Measurements from ENCODE around the gene UMAD1. TPM values are rescaled to one million over a fixed set of nuclear protein-coding genes. Genes with fewer than 3 reads are reported as not detected.

UMAD1 gene
- total and polyA plus RNA-seq, 2 of the 13 experiments (the other 11 are each of a cell fraction or from before 2014, with no cell fraction given), result 16.8 to 17.6 TPM

GRCh38 chr7:7779888-7780287 lies 139.3 kb downstream of the UMAD1 start:
- FAIRE-seq, result no peak
- no peak overlapping the region for H2AFZ ChIP-seq (ENCODE audit: low read length)

More at GRCh38 chr7:7779888-7780287, 139.3 kb downstream of the UMAD1 start:
- Histone ChIP-seq H3K9me3 (ENCODE audit: low read length) (no peaks in the 10 kb centered on the region), H3K27me3 (ENCODE audit: control insufficient read depth in 1 of 2, insufficient read depth in 2 of 2, low read length in 2 of 2) (no peaks in the 10 kb centered on the region), H3K9ac (ENCODE audit: insufficient read depth, low read depth, low read length) (no peak overlapping the region), H3K4me2 (ENCODE audit: low read depth, low read length) (no peak overlapping the region), H4K20me1 (ENCODE audit: insufficient read depth, low read length) (no peaks in the 10 kb centered on the region), H3K79me2 (ENCODE audit: insufficient read depth, low read length) (no peaks in the 10 kb centered on the region), H3K27ac (ENCODE audit: extremely low read length, insufficient read depth, low read length) (no peak overlapping the region), H3K36me3 (replicated peaks in 1 of 2; ENCODE audit: control insufficient read depth in 1 of 2, insufficient read depth in 2 of 2, low read length in 2 of 2) (no peaks in the 10 kb centered on the region), H3K4me1 (ENCODE audit: insufficient read depth, low read length) (peaks cover 8% of the 10 kb centered on the region), H3K4me3 (replicated peaks in 1 of 3; ENCODE audit: insufficient read depth in 1 of 3, low read depth in 2 of 3, low read length in 3 of 3) (no peak overlapping the region)
- ATAC-seq, result no peak
- TF ChIP-seq SMAD1 (CRISPR knock-in tag; IDR thresholded peaks at IDR 0.05; ENCODE audit: borderline replicate concordance, low read depth) (no peak), ZNF205 (CRISPR knock-in tag; IDR thresholded peaks at IDR 0.05) (no peak), ZNF609 (CRISPR knock-in tag; IDR thresholded peaks at IDR 0.05; ENCODE audit: borderline replicate concordance) (no peak), HDAC6 (IDR thresholded peaks at IDR 0.05; ENCODE audit: low read depth, low read length) (no peak), NCOA1 (CRISPR knock-in tag; IDR thresholded peaks at IDR 0.05) (no peak), ZNF329 (CRISPR knock-in tag; IDR thresholded peaks at IDR 0.05; ENCODE audit: low read depth) (no peak), RBM39 (IDR thresholded peaks at IDR 0.05; ENCODE audit: low read depth, low read length, poor library complexity, severe bottlenecking) (no peak), CTCF (CRISPR knock-in tag; IDR thresholded peaks at IDR 0.05) (no peak)
- ChIA-PET POLR2A (no interaction called here), CTCF (ENCODE audit: low intra/inter-chr PET ratio, low total read pairs) (no interaction called here)
- DNase-seq (ENCODE audit: low spot score), result no peak
- no TSS peak for BruUV-seq (replicated peaks)
- WGBS (ENCODE audit: low lambda C conversion rate), result 57% methylated on average over 1 of the region's 1 CpG
- in situ Hi-C loops (cut with HindIII; ENCODE audit: extremely low pct_ligation_motif_present, low pct_unique_long_range_greater_than_20kb) (no loop called here), intact Hi-C loops (cut with micrococcal nuclease; ENCODE audit: unreplicated experiment) (no loop called here)
